ENCODE results near the gene MUC13.

MUC13 gene

DNA sequence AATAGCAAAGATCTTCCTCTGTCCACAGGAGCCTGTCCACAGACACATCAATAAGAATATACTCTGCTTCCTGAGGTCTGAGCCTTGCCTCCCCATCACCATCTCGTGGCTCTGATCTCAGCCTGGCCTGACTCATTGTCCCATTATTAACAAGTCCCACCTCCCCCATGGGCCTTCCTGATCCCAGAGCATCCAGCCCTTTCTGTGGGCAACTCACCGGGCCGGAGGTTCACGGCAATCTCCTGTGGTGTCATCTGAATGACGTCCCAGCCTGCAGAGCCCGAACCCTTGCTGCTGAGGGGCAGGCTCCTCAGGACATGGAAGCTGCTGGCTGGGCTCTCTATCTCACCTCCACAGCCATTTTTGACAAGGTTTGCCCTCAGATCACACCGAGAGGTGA is 75.5 kb downstream of the MUC13 start:
- no peaks in the 10 kb centered on the region for H3K9me3 ChIP-seq (ENCODE audit: control extremely low read depth in 1 of 5, control insufficient read depth in 4 of 5, insufficient read depth in 2 of 5, low read depth in 1 of 5, low read length in 4 of 5)
- H3K27me3 ChIP-seq (replicated peaks in 2 of 5; ENCODE audit: control insufficient read depth in 4 of 5, insufficient read depth in 5 of 5, low read length in 4 of 5) = peaks cover 0 to 4% (median 0%) of the 10 kb centered on the region in 5 experiments
- DNase-seq = no peak
- 97% methylated on average over 7 of the region's 7 CpGs for WGBS (ENCODE audit: insufficient coverage)
- H3K27ac ChIP-seq (ENCODE audit: insufficient read depth in 1 of 2, low read depth in 1 of 2, low read length in 2 of 2, poor library complexity in 1 of 2, severe bottlenecking in 2 of 2) = no peak overlapping the region
- no peaks in the 10 kb centered on the region for H3K36me3 ChIP-seq (ENCODE audit: control insufficient read depth in 4 of 4, insufficient read depth in 4 of 4, low read length in 3 of 4)
- ChIA-PET POLR2A (no interaction called here), CTCF (no interaction called here)
- no peaks in the 10 kb centered on the region for H3K4me1 ChIP-seq (ENCODE audit: control extremely low read depth in 1 of 4, control insufficient read depth in 4 of 4, insufficient read depth in 4 of 4, low read length in 3 of 4)
- no peak overlapping the region for H3K4me3 ChIP-seq (ENCODE audit: control insufficient read depth in 1 of 7, extremely low read depth in 1 of 7, insufficient read depth in 4 of 7, low read depth in 2 of 7, low read length in 6 of 7)

DNA sequence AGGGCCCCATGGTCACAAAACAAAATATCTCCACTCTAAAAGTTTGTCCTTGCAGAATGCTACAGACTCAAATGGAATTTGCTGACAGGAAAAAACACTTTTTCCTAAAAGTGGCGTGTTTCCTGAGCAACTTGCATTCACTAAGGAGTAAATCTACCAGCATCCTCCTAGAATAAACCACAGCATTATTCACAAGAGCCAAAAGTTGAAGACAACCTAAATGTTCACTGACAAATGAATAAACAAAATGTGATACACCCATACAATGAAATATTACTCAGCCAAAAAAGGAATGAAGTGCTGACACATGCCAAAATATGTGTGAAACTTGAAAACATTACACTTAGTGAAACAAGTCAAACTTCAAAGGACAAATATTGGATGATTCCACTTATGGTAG is 76.3 kb downstream of the MUC13 start:
- H3K4me1 ChIP-seq (ENCODE audit: control extremely low read depth in 1 of 4, control insufficient read depth in 4 of 4, insufficient read depth in 4 of 4, low read length in 3 of 4) = no peaks in the 10 kb centered on the region
- POLR2A ChIA-PET = no interaction called here
- DNase-seq = no peak
- H3K9me3 ChIP-seq (ENCODE audit: control extremely low read depth in 1 of 5, control insufficient read depth in 4 of 5, insufficient read depth in 2 of 5, low read depth in 1 of 5, low read length in 4 of 5) = no peaks in the 10 kb centered on the region
- CTCF ChIA-PET = interaction anchor here (1.6 kb wide), 1 partner anchor 14 kb away, joined by 6 read pairs; no protein-coding TSS in a partner anchor
- H3K36me3 ChIP-seq (ENCODE audit: control insufficient read depth in 4 of 4, insufficient read depth in 4 of 4, low read length in 3 of 4) = no peaks in the 10 kb centered on the region
- peaks cover 0 to 4% (median 0%) of the 10 kb centered on the region in 5 experiments for H3K27me3 ChIP-seq (replicated peaks in 2 of 5; ENCODE audit: control insufficient read depth in 4 of 5, insufficient read depth in 5 of 5, low read length in 4 of 5)
- H3K27ac ChIP-seq (ENCODE audit: insufficient read depth in 1 of 2, low read depth in 1 of 2, low read length in 2 of 2, poor library complexity in 1 of 2, severe bottlenecking in 2 of 2) = no peak overlapping the region
- no peak overlapping the region for H3K4me3 ChIP-seq (ENCODE audit: control insufficient read depth in 1 of 7, extremely low read depth in 1 of 7, insufficient read depth in 4 of 7, low read depth in 2 of 7, low read length in 6 of 7)
- WGBS (ENCODE audit: insufficient coverage) = 80% methylated on average over 1 of the region's 1 CpG

DNA sequence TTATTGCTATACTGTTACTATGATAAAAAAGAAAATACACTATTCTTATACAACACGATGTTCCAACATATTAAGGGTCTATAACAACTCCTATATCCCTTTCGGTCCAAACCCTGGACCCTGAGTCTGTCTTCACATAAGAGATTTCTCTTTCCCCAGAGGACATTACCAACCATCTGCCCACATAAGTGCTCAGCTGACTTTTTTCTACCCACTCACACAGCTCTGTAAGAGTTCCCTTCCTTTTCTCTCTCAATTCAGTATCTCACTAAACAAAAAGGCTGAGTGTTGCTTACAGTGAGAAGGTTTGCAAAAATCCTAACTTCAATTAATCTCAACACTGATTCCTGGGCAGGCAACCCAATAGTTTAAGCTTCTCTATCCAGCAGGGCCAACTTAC is 77.9 kb downstream of the MUC13 start:
- Histone ChIP-seq H3K27ac (ENCODE audit: insufficient read depth in 1 of 2, low read depth in 1 of 2, low read length in 2 of 2, poor library complexity in 1 of 2, severe bottlenecking in 2 of 2) (no peak overlapping the region), H3K4me1 (ENCODE audit: control extremely low read depth in 1 of 4, control insufficient read depth in 4 of 4, insufficient read depth in 4 of 4, low read length in 3 of 4) (no peaks in the 10 kb centered on the region), H3K27me3 (replicated peaks in 2 of 5; ENCODE audit: control insufficient read depth in 4 of 5, insufficient read depth in 5 of 5, low read length in 4 of 5) (peaks cover 0 to 5% (median 0%) of the 10 kb centered on the region in 5 experiments), H3K9me3 (ENCODE audit: control extremely low read depth in 1 of 5, control insufficient read depth in 4 of 5, insufficient read depth in 2 of 5, low read depth in 1 of 5, low read length in 4 of 5) (no peaks in the 10 kb centered on the region), H3K36me3 (ENCODE audit: control insufficient read depth in 4 of 4, insufficient read depth in 4 of 4, low read length in 3 of 4) (no peaks in the 10 kb centered on the region), H3K4me3 (ENCODE audit: control insufficient read depth in 1 of 7, extremely low read depth in 1 of 7, insufficient read depth in 4 of 7, low read depth in 2 of 7, low read length in 6 of 7) (no peak overlapping the region)
- DNase-seq = no peak
- ChIA-PET POLR2A (no interaction called here), CTCF (interaction anchor here (1.0 to 2.4 kb wide), 4 partner anchors 12 to 45 kb away, joined by 3 to 7 read pairs (median 5); no protein-coding TSS in a partner anchor)
- WGBS (ENCODE audit: insufficient coverage) = 100% methylated on average over 1 of the region's 2 CpGs

All from common myeloid progenitor, CD34-positive (primary cell).